Measurements from ENCODE around the gene CHRM4.
A peak's percentile ranks its signal among the peaks of the same experiment; 100 is the strongest.

The CHRM4 gene

DNA sequence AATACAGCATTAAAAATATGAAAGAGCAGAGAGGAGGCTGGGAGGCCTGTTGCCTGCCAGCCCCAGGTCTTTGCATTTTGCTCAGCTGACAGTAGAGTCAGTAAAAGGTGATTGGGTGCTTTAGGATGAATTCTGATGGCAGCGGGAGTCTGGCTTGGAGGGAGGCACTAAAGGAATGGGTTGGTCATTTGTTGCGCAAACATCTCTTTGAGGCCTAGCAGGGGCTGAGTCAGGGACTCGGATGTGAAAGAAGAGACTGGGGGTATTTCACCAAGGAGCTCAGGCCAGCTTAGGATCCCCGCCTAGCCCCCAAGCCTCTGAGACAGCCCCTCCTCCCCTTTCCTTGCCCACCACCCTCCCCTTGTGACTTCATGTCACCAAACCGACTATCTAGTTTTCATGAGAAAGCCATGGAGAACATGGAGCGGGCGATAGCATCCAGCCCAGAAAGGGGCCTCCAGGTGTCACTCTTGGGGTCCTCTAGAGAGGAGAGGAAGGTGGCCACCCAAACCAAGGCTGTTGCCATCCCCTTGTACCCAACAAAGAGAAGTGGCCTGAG lies 34.6 kb downstream of the CHRM4 start:
- ChIA-PET POLR2A (no interaction called here), CTCF (interaction anchor here (1.1 to 21.1 kb wide), 4 partner anchors 5 to 172 kb away, joined by 4 to 452 read pairs (median 228); partner anchors contain the start of gene DGKZ)
- DNase-seq (ENCODE audit: extremely low spot score), result no peak
- TF ChIP-seq, protein P1, sequence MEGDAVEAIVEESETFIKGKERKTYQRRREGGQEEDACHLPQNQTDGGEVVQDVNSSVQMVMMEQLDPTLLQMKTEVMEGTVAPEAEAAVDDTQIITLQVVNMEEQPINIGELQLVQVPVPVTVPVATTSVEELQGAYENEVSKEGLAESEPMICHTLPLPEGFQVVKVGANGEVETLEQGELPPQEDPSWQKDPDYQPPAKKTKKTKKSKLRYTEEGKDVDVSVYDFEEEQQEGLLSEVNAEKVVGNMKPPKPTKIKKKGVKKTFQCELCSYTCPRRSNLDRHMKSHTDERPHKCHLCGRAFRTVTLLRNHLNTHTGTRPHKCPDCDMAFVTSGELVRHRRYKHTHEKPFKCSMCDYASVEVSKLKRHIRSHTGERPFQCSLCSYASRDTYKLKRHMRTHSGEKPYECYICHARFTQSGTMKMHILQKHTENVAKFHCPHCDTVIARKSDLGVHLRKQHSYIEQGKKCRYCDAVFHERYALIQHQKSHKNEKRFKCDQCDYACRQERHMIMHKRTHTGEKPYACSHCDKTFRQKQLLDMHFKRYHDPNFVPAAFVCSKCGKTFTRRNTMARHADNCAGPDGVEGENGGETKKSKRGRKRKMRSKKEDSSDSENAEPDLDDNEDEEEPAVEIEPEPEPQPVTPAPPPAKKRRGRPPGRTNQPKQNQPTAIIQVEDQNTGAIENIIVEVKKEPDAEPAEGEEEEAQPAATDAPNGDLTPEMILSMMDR (IDR thresholded peaks at IDR 0.05; ENCODE audit: control extremely low read depth, extremely low read depth, low read depth, missing control alignments), result no peak

DNA sequence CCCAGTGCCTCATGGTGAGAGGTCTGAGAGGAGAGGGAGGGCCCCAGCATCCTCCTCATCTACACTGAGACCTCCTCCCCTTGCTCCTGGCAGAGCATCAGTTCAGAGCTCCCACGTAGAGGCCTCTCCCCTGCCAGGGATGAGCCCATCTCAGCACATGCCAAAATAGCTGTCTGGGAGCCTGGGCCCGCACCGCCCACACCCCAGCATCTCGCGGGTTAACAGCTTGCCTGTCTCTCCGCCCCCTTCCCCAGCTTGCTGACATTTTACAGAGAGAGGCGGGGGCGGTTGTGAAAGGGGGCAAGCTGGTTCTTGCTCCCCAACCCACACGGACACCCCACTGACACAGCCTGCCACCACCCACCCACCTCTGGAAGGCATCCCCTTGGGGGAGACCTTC lies 37.9 kb downstream of the CHRM4 start:
- TF ChIP-seq, protein P1 (IDR thresholded peaks at IDR 0.05; ENCODE audit: control extremely low read depth, extremely low read depth, low read depth, missing control alignments), result no peak
- DNase-seq (ENCODE audit: extremely low spot score), result no peak
- CTCF ChIA-PET, result interaction anchor here (0.9 to 21.1 kb wide), 9 partner anchors 2 to 115 kb away, joined by 3 to 452 read pairs (median 9); partner anchors contain the start of genes CHRM4 and DGKZ
- POLR2A ChIA-PET, result interaction anchor here (0.9 kb wide), 1 partner anchor 182 kb away, joined by 4 read pairs; no protein-coding TSS in a partner anchor

DNA sequence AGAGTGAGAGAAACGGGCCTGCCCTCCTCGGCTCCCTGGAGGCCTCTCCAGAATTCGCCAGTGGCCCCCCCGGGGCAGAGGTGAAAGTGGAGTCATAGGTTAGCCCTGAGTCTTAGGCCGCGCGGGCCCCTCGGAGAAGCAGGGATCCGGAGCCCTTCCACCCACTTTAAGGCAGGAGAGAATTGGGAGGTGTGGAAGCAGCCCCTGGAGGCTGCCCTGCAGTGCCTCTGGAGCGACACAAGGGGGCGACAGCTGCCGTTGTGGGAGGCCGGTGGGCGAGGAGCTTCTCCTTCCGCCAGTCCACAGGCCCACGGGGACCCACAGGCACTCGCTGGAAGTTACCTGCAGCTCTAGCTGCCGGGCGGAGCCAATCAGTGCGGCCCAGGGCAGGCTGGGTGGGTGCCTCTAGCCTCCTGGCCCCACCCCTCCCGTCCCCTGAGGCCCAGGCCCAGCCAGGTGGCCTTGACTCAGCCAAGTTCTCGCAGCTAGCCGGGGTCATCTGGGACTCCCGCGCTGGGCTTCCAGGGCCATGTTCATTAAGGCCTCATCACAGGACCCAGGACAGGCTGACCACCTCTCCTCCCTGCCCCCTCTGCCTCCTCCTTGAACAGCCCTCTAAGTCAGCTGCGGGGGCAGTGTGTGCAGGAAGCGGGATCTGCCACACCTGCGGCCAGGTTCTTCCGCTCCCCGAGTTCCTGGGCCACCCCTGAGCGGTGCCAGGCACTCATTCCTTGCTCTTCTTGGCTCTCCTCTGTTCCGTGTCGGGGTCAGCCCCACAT lies 39.3 kb downstream of the CHRM4 start:
- CTCF ChIA-PET, result interaction anchor here (1.0 to 21.1 kb wide), 28 partner anchors 8 to 193 kb away, joined by 3 to 452 read pairs (median 4); partner anchors contain the start of gene CREB3L1
- peak; percentile 69 for DNase-seq (ENCODE audit: extremely low spot score)
- TF ChIP-seq, protein P1 (IDR thresholded peaks at IDR 0.05; ENCODE audit: control extremely low read depth, extremely low read depth, low read depth, missing control alignments), result peak; percentile 87
- POLR2A ChIA-PET, result no interaction called here

DNA sequence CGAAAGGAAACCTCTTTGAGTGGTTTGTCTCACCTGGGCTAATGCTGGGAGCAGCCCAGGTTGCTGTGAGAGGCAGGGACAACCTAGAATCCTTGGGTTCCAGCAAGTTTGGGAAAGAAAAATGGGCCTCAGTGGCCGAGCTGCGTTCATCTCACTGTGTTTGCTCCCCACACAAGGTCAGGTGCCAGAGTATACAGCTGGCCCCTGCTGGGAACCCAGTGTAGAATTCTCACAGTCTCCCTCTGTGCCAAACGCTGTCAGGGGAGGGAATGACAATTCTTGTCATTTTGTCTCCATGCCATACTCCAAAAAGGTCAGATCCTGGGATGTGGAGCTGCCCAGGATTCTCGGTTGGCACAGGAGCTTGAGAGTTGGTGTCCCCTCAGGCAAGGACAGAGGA lies 40.0 kb downstream of the CHRM4 start:
- ChIA-PET POLR2A (no interaction called here), CTCF (interaction anchor here (1.0 to 21.1 kb wide), 23 partner anchors 11 to 193 kb away, joined by 3 to 452 read pairs (median 5); partner anchors contain the start of gene CREB3L1)
- TF ChIP-seq, protein P1 (IDR thresholded peaks at IDR 0.05; ENCODE audit: control extremely low read depth, extremely low read depth, low read depth, missing control alignments), result no peak
- DNase-seq (ENCODE audit: extremely low spot score), result no peak

DNA sequence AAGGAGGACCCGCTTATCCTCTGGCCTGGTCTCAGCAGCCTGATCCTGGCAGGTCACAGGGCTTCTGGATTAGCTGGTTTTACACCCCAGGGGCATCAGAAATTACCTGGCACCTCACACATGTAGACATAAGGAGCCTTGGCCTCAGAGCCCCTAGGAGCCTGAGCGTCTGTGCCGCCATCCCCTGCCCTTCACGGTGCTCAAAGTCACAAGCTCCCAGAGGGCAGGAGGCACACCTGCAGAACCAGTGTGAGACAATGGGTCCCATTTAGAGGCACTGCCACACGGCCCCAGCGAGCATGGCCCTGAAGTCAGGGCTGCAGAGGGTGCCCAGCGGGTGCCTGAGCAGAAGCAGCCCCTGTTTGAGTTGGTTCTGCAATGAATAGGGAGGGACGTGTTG lies 40.4 kb downstream of the CHRM4 start:
- POLR2A ChIA-PET, result no interaction called here
- no peak for DNase-seq (ENCODE audit: extremely low spot score)
- CTCF ChIA-PET, result interaction anchor here (1.3 to 21.1 kb wide), 13 partner anchors 10 to 187 kb away, joined by 3 to 452 read pairs (median 9); partner anchors contain the start of gene CREB3L1
- TF ChIP-seq, protein P1 (IDR thresholded peaks at IDR 0.05; ENCODE audit: control extremely low read depth, extremely low read depth, low read depth, missing control alignments), result no peak

DNA sequence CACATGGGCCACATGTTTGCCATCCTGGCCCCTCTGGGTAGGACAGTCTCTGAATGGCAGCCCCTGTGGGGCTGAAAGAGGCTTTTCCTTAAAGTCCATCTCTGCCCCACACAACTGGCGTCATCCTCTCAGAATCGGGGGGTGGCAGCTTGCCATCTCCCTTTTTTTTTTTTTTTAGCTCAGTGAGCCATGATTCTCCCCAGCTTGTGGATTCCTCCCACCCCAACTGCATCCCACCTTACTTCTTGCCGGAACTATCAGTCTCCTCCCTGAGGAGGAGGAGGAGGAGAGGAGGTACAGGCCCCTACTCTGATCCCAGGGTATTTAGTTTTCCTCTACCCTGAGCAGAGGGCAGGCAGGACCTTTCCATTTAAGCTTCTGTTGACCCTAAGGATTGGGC lies 40.9 kb downstream of the CHRM4 start:
- ChIA-PET POLR2A (no interaction called here), CTCF (interaction anchor here (1.4 to 21.1 kb wide), 10 partner anchors 10 to 187 kb away, joined by 4 to 452 read pairs (median 14); partner anchors contain the start of gene CREB3L1)
- TF ChIP-seq, protein P1 (IDR thresholded peaks at IDR 0.05; ENCODE audit: control extremely low read depth, extremely low read depth, low read depth, missing control alignments), result no peak

More for the DNA sequence above, 40.9 kb downstream of the CHRM4 start:
- DNase-seq (ENCODE audit: extremely low spot score), result no peak
